HCT116 (cell line): ENCODE data around the gene ASCL2.

ENCODE experiments used
- EZH2 ChIP-seq: fragments of 200-600 bp; sonication (generic); IDR thresholded peaks from 2 replicates; pipeline ENCODE4 v1.6.1; 2017; ENCODE audit warnings: antibody characterized with exemption, mixed run types
- EZH2phosphoT487 ChIP-seq: fragments of 200-600 bp; IDR thresholded peaks from 2 replicates; pipeline ENCODE4 v1.6.1; 2018; ENCODE audit warnings: antibody characterized with exemption, borderline replicate concordance
- POLR2A ChIP-seq: IDR thresholded peaks from 2 replicates; pipeline ENCODE4 v1.7.0; 2011; ENCODE audit warnings: borderline replicate concordance; ENCODE audit not compliant: insufficient read depth, insufficient read length; ENCODE audit errors: extremely low read depth
- POLR2AphosphoS5 ChIP-seq: IDR thresholded peaks from 2 replicates; pipeline ENCODE4 v1.6.1; 2011; ENCODE audit warnings: mild to moderate bottlenecking, low read depth, low read length, moderate library complexity
- TF ChIP-seq, protein P1 (sequence below), 3 experiments: fragments of 200-600 bp in 1 of 3; sonication (generic) in 1 of 3; IDR thresholded peaks in 2 of 3; conservative IDR thresholded peaks in 1 of 3; 2 replicates each; pipeline ENCODE4 v1.5.1; 2012 to 2017; ENCODE audit warnings: low read depth in 2 of 3, low read length in 2 of 3, antibody characterized with exemption in 1 of 3, borderline replicate concordance in 1 of 3, control low read depth in 1 of 3, mild to moderate bottlenecking in 1 of 3, mixed read lengths in 1 of 3, mixed run types in 1 of 3, moderate library complexity in 1 of 3; ENCODE audit not compliant: insufficient read depth in 1 of 3

DNA sequence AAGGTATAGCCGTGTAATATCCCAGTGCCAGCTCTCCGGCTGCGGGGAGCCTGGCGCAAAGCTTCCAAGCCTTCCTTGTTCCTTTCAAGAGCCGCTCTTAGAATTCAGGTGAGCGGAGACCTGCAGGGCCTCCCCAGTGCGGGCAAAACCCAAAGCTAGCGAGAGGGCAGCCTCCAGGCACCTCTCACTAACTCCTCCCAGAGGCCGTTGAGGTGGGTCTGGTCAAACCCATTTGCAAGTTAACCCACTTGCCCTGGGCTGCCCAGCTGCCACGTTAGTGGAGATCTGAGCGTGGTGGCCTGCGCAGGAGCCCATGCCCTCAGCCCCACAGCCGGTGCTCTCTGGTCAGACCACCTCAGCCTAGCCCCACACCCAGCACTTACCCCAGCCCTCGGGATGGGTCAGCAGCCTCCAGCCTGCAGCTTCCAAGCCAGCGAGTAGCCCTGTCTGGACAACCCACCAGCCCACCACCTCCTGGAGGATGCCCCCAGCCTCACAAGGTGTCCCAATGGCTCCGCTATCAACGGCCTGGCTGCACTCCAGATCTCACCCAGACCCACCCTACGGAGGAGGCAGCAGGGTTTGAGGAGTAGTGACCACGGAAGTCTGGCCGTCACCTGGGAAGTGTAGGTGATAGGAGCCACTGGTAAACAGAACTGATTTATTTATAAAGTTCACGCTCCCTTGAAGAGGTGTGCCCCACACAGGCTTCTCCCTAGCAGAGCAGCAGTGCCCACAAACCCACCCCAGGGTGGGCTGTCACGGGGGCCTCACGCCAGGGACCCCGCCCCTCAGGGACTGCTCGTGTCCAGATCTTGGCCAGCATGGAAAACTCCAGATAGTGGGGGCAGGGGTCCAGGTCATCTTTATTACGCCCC lies 2.3 kb downstream of the ASCL2 start:
- TF ChIP-seq, protein P1, sequence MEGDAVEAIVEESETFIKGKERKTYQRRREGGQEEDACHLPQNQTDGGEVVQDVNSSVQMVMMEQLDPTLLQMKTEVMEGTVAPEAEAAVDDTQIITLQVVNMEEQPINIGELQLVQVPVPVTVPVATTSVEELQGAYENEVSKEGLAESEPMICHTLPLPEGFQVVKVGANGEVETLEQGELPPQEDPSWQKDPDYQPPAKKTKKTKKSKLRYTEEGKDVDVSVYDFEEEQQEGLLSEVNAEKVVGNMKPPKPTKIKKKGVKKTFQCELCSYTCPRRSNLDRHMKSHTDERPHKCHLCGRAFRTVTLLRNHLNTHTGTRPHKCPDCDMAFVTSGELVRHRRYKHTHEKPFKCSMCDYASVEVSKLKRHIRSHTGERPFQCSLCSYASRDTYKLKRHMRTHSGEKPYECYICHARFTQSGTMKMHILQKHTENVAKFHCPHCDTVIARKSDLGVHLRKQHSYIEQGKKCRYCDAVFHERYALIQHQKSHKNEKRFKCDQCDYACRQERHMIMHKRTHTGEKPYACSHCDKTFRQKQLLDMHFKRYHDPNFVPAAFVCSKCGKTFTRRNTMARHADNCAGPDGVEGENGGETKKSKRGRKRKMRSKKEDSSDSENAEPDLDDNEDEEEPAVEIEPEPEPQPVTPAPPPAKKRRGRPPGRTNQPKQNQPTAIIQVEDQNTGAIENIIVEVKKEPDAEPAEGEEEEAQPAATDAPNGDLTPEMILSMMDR (IDR thresholded peaks at IDR 0.05 in 2 of 3, conservative IDR thresholded peaks at IDR 0.05 in 1 of 3; ENCODE audit: borderline replicate concordance in 1 of 3, insufficient read depth in 1 of 3, low read depth in 2 of 3, low read length in 2 of 3): no peak
- TF ChIP-seq EZH2phosphoT487 (no peak), POLR2AphosphoS5 (no peak), POLR2A (no peak), EZH2 (no peak)
